GM23338 (cell line): ENCODE measurements around the gene ZNF324. TPM values are rescaled to one million over a fixed set of nuclear protein-coding genes. Genes with fewer than 3 reads are reported as not detected.
"Not testable (repeated sequence)": the region's sequence is repeated elsewhere in the genome, so short reads cannot be mapped to it uniquely, and the experiment has no call there.

ENCODE experiments used
- ATAC-seq: fragments of 200-7000 bp; cut with Tn5 transposase; 3 replicates; pipeline ENCODE4 v1.9.1; 2020
- DNase-seq: peaks from one replicate; pipeline ENCODE4 v3.0.0-alpha.2; 2015; ENCODE audit warnings: low spot score
- H2AFZ ChIP-seq: fragments of 200-600 bp; sonication (generic); 2 replicates; pipeline ENCODE4 v1.8.0; 2016; ENCODE audit warnings: antibody characterized with exemption, mild to moderate bottlenecking, moderate library complexity
- H3F3A ChIP-seq: fragments of 200-600 bp; sonication (generic); replicated peaks from 2 replicates; pipeline ENCODE4 v1.8.0; 2017; ENCODE audit warnings: antibody characterized with exemption, mixed run types, low read depth
- H3K27ac ChIP-seq: fragments of 200-600 bp; sonication (generic); 2 replicates; pipeline ENCODE4 v1.6.1; 2016; ENCODE audit warnings: low read depth
- H3K27me3 ChIP-seq: fragments of 200-600 bp; sonication (generic); 2 replicates; pipeline ENCODE4 v1.8.0; 2016; ENCODE audit warnings: mild to moderate bottlenecking, mixed run types, moderate library complexity; ENCODE audit not compliant: insufficient read depth
- H3K36me3 ChIP-seq: fragments of 200-600 bp; sonication (generic); 2 replicates; pipeline ENCODE4 v1.8.0; 2016; ENCODE audit warnings: mild to moderate bottlenecking; ENCODE audit not compliant: insufficient read depth
- H3K4me1 ChIP-seq: fragments of 200-600 bp; sonication (generic); 2 replicates; pipeline ENCODE4 v1.8.0; 2016; ENCODE audit warnings: mild to moderate bottlenecking, moderate library complexity; ENCODE audit not compliant: insufficient read depth
- H3K4me2 ChIP-seq: fragments of 200-600 bp; sonication (generic); 2 replicates; pipeline ENCODE4 v1.7.1; 2017; ENCODE audit warnings: mixed run types
- H3K4me3 ChIP-seq: fragments of 200-600 bp; sonication (generic); 2 replicates; pipeline ENCODE4 v1.6.1; 2016; ENCODE audit warnings: mixed run types
- H3K79me2 ChIP-seq: fragments of 200-600 bp; sonication (generic); replicated peaks from 2 replicates; pipeline ENCODE4 v1.8.0; 2017; ENCODE audit warnings: mild to moderate bottlenecking; ENCODE audit not compliant: insufficient read depth
- H3K9me2 ChIP-seq: fragments of 200-600 bp; sonication (generic); 2 replicates; pipeline ENCODE4 v1.8.0; 2017; ENCODE audit not compliant: insufficient read depth
- H4K20me1 ChIP-seq: fragments of 200-600 bp; sonication (generic); replicated peaks from 2 replicates; pipeline ENCODE4 v1.8.0; 2017; ENCODE audit warnings: mild to moderate bottlenecking; ENCODE audit not compliant: insufficient read depth
- H3K27ac Mint-ChIP-seq: 2 replicates; pipeline ENCODE4 v1.8.0; 2020; ENCODE audit warnings: inconsistent platforms, mild to moderate bottlenecking, moderate library complexity, mixed read lengths
- H3K27me3 Mint-ChIP-seq: 3 replicates; pipeline ENCODE4 v1.8.0; 2022; ENCODE audit warnings: low read depth, mild to moderate bottlenecking, moderate library complexity, mixed read lengths, inconsistent platforms; ENCODE audit not compliant: insufficient read depth, poor library complexity
- H3K36me3 Mint-ChIP-seq: 3 replicates; pipeline ENCODE4 v1.8.0; 2021; ENCODE audit warnings: low read depth, mild to moderate bottlenecking, inconsistent platforms, moderate library complexity, mixed read lengths
- H3K4me1 Mint-ChIP-seq: 3 replicates; pipeline ENCODE4 v1.8.0; 2020; ENCODE audit warnings: mild to moderate bottlenecking, inconsistent platforms, mixed read lengths
- H3K4me3 Mint-ChIP-seq: 3 replicates; pipeline ENCODE4 v1.8.0; 2021; ENCODE audit warnings: moderate library complexity, mild to moderate bottlenecking, inconsistent platforms, mixed read lengths
- H3K9me3 Mint-ChIP-seq: 3 replicates; pipeline ENCODE4 v1.8.0; 2020; ENCODE audit warnings: moderate library complexity, mild to moderate bottlenecking, inconsistent platforms, mixed read lengths
- CREB1 ChIP-seq: fragments of 250-450 bp; sonication (Bioruptor Pico); IDR thresholded peaks from 2 replicates; pipeline ENCODE4 v1.5.0; 2020; ENCODE audit warnings: low read depth, mild to moderate bottlenecking, moderate library complexity
- CTCF ChIP-seq, 2 experiments: fragments of 200-600 bp in 1 of 2; sonication (generic) in 1 of 2; conservative IDR thresholded peaks; 2 replicates each; pipeline versions ENCODE4 v1.5.1 to v1.6.1; 2016 to 2017; ENCODE audit warnings: antibody characterized with exemption in 2 of 2, low read depth in 2 of 2, mild to moderate bottlenecking in 2 of 2, moderate library complexity in 1 of 2
- EZH2 ChIP-seq: fragments of 200-600 bp; sonication (generic); IDR thresholded peaks from one replicate; pipeline ENCODE4 v1.8.0; 2017; ENCODE audit warnings: antibody characterized with exemption, mild to moderate bottlenecking, low read depth; ENCODE audit not compliant: unreplicated experiment
- EZH2phosphoT487 ChIP-seq: fragments of 200-600 bp; sonication (generic); IDR thresholded peaks from one replicate; pipeline ENCODE4 v1.8.1; 2018; ENCODE audit warnings: antibody characterized with exemption; ENCODE audit not compliant: unreplicated experiment
- JUNB ChIP-seq: IDR thresholded peaks from one replicate; pipeline ENCODE4 v1.6.1; 2016; ENCODE audit warnings: antibody characterized with exemption; ENCODE audit not compliant: unreplicated experiment
- NANOG ChIP-seq: IDR thresholded peaks from 2 replicates; pipeline ENCODE4 v1.6.1; 2016; ENCODE audit warnings: antibody characterized with exemption, borderline replicate concordance
- POLR2AphosphoS5 ChIP-seq: IDR thresholded peaks from 2 replicates; pipeline ENCODE4 v1.6.1; 2016; ENCODE audit warnings: antibody characterized with exemption, low read depth
- STAT1 ChIP-seq: IDR thresholded peaks from one replicate; pipeline ENCODE4 v1.6.1; 2016; ENCODE audit warnings: antibody characterized with exemption; ENCODE audit not compliant: unreplicated experiment
- polyA plus RNA-seq: library from polyadenylated mRNA; unstranded; fragments of >200 nt; fragmentation: Nextera tagmentation; extraction: Ambion mirVana; gene quantifications from 2 replicates; pipeline ENCODE4 v1.2.1, GENCODE V29; 2016
- total RNA-seq: library from RNA; depleted of rRNA; stranded (reverse); fragments of >200 nt; shearing (Covaris generic); gene quantifications from 2 replicates; pipeline ENCODE4 v1.2.3, GENCODE V29; 2014

ZNF324 gene
- total and polyA plus RNA-seq, 2 experiments from 2014 or later, result 3.9 to 15.0 TPM

GRCh38 chr19:58484349-58484748 is 17.5 kb downstream of the ZNF324 start:
- H3K4me2 ChIP-seq, H3F3A ChIP-seq, H3K4me3 ChIP-seq, H3K4me3 Mint-ChIP-seq, H3K27me3 Mint-ChIP-seq, ATAC-seq, H4K20me1 ChIP-seq, H3K27me3 ChIP-seq, H3K9me2 ChIP-seq, H3K27ac ChIP-seq, H3K36me3 ChIP-seq, H3K4me1 Mint-ChIP-seq, H3K36me3 Mint-ChIP-seq, H2AFZ ChIP-seq, H3K79me2 ChIP-seq, H3K4me1 ChIP-seq, H3K27ac Mint-ChIP-seq, H3K9me3 Mint-ChIP-seq: not testable (repeated sequence)
- DNase-seq, result peak; percentile 37
- peak in 1 of 2 experiments; percentile 41; a peak in 2 of 4 replicates for TF ChIP-seq CTCF (conservative IDR thresholded peaks at IDR 0.05; ENCODE audit: low read depth in 2 of 2)

- Histone ChIP-seq H3F3A (no peaks in the 10 kb centered on the region), H3K9me2 (no peaks in the 10 kb centered on the region), H3K4me1 (no peaks in the 10 kb centered on the region), H3K36me3 (no peaks in the 10 kb centered on the region), H3K79me2 (no peaks in the 10 kb centered on the region), H4K20me1 (no peaks in the 10 kb centered on the region; the same call in 1 of the 2 replicates), H3K4me3 (no peak overlapping the region), H3K27ac (no peak overlapping the region), H2AFZ (no peak overlapping the region), H3K27me3 (no peaks in the 10 kb centered on the region), H3K4me2 (no peak overlapping the region)
- Mint-ChIP-seq H3K4me3 (no peak overlapping the region; the same call in 2 of the 3 replicates), H3K4me1 (no peaks in the 10 kb centered on the region), H3K36me3 (no peaks in the 10 kb centered on the region; the same call in 2 of the 3 replicates), H3K27me3 (peaks cover 8% of the 10 kb centered on the region), H3K27ac (no peak overlapping the region), H3K9me3 (no peaks in the 10 kb centered on the region)
- no peak for DNase-seq
- no peak for ATAC-seq
- no peak for TF ChIP-seq STAT1
- TF ChIP-seq EZH2, result no peak
- TF ChIP-seq CREB1 (CRISPR knock-in tag), result no peak
- no peak for TF ChIP-seq POLR2AphosphoS5
- TF ChIP-seq NANOG, result no peak
- TF ChIP-seq JUNB, result no peak
- TF ChIP-seq EZH2phosphoT487, result no peak
- no peak for TF ChIP-seq CTCF (conservative IDR thresholded peaks at IDR 0.05; ENCODE audit: low read depth in 2 of 2)
Measured at GRCh38 chr19:58491393-58491792, 24.5 kb downstream of the ZNF324 start.
